Neural progenitor cell (in vitro differentiated cells): Measurements from ENCODE around the gene NCOR1.
"Not testable (repeated sequence)": the region's sequence is repeated elsewhere in the genome, so short reads cannot be mapped to it uniquely, and the experiment has no call there.

Experiments
- CTCF ChIP-seq: fragments of 200-600 bp; sonication (generic); IDR thresholded peaks from 2 replicates; pipeline ENCODE4 v1.5.1; 2017; ENCODE audit warnings: antibody characterized with exemption, mild to moderate bottlenecking
- EZH2 ChIP-seq: fragments of 200-600 bp; sonication (generic); IDR thresholded peaks from 2 replicates; pipeline ENCODE4 v1.6.1; 2017; ENCODE audit warnings: antibody characterized with exemption, mild to moderate bottlenecking, moderate library complexity
- EZH2phosphoT487 ChIP-seq: fragments of 200-600 bp; sonication (generic); IDR thresholded peaks from 2 replicates; pipeline ENCODE4 v1.6.1; 2017; ENCODE audit warnings: antibody characterized with exemption

DNA sequence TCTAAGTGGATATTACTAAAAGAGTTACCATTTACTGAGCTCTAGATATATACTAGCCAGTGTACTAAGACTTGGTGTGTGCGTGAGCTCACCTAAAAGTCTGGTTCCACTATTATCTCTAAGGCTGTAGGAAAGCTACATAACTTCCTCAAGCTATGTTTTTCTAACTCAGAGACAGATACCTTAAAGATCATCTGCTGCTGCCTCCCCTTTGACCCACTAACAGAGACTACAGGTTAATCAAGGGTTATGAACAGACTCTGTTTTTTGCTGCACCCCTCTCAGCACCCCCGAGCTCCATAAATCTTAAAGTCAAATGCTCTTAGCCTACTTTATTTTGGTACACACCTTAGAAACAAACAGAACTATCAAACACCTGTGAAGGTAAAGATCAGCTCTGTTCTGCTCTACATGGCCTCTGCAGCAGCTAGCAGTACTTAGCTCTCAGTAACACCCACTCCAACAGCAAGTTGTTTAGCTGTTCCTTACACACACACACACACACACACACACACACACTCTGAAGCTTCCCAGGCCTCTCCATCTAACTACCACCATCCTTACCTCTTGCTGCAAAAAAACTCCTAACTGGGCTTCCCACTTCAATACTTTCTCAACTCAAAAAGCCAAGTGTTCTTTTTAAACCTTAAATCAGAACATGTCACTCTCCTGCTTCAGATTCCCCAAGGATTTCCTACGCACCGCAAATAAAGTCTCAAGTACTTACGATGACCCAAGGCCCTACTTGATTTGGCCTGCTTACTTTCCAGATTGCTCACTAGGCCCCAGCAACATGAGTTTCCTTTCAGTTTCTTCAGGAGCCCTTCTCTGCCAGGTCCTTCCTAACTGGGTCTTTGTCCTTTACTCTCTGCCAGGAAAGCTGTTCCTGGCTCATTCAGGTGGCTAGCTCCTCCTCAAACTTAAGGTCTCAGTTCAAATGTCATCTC lies 12.5 kb downstream of the NCOR1 start:
- not testable (repeated sequence) for TF ChIP-seq CTCF, EZH2, EZH2phosphoT487
